Ascending aorta (tissue), 2 donors: ENCODE data around the gene GPATCH8. TPM values are rescaled to one million over a fixed set of nuclear protein-coding genes. Genes with fewer than 3 reads are reported as not detected.

Source experiments
- DNase-seq, 2 donors: peaks; one replicate each; pipeline ENCODE4 v3.0.0-alpha.2; 2019; ENCODE audit warnings: low spot score in 2 of 2
- H3K27ac ChIP-seq, 2 donors: fragments of 200-600 bp; sonication (generic); one replicate each; pipeline ENCODE4 v1.5.1; 2016 to 2017; ENCODE audit warnings: mild to moderate bottlenecking in 1 of 2
- H3K27me3 ChIP-seq: fragments of 200-600 bp; sonication (generic); one replicate; pipeline ENCODE4 v1.5.1; 2017
- H3K36me3 ChIP-seq, 2 donors: fragments of 200-600 bp; sonication (generic); one replicate each; pipeline ENCODE4 v1.5.1; 2016
- H3K4me1 ChIP-seq, 2 donors: fragments of 200-600 bp; sonication (generic); one replicate each; pipeline ENCODE4 v1.5.1; 2016 to 2017; ENCODE audit warnings: mild to moderate bottlenecking in 1 of 2
- H3K4me3 ChIP-seq, 2 donors: fragments of 200-600 bp; sonication (generic); one replicate each; pipeline ENCODE4 v1.5.1; 2016 to 2017; ENCODE audit warnings: mild to moderate bottlenecking in 1 of 2
- H3K9me3 ChIP-seq, 2 donors: fragments of 200-600 bp; sonication (generic); one replicate each; pipeline ENCODE4 v1.5.1; 2016
- intact Hi-C: fragments of 100-400 bp; cut with DNase I; formaldehyde crosslinking; loops from one replicate; pipeline ENCODE4 v1.15.1; 2023
- total RNA-seq: library from RNA; depleted of rRNA; stranded (reverse); fragments of >200 nt; gene quantifications from one replicate; pipeline ENCODE4 v1.1.0, GENCODE V29; 2016
- TF ChIP-seq, protein P1 (sequence below), 3 experiments: fragments of 200-600 bp in 2 of 3; fragments of 450-650 bp in 1 of 3; sonication (generic) in 2 of 3; IDR thresholded peaks; one replicate each; pipeline ENCODE4 v1.5.1; 2016 to 2019; ENCODE audit warnings: antibody characterized with exemption in 3 of 3, mild to moderate bottlenecking in 1 of 3, moderate library complexity in 1 of 3

GPATCH8 gene
- total RNA-seq, 1 donor from 2014 or later = 13.3 TPM

DNA sequence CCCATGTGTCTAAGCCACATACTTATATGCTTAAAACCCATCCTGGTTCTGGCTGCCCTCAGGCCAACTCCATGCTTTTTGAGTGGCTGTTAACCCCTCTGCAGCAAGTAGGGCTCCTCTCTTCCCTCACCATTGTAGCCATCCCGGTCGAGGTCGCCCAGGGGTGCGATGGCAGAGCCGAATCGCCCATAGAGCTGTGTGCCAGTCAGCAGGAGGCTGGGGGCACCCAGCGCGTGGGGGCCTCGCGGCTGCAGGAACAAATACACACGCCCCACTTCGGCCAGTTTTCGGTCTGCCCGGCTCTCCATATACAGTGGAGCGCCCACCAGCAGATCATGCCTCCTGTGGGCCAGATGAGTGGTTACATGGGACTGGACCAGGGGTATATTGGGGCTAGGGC lies 119.8 kb downstream of the GPATCH8 start:
- H3K27me3 ChIP-seq = no peaks in the 10 kb centered on the region
- TF ChIP-seq, protein P1, sequence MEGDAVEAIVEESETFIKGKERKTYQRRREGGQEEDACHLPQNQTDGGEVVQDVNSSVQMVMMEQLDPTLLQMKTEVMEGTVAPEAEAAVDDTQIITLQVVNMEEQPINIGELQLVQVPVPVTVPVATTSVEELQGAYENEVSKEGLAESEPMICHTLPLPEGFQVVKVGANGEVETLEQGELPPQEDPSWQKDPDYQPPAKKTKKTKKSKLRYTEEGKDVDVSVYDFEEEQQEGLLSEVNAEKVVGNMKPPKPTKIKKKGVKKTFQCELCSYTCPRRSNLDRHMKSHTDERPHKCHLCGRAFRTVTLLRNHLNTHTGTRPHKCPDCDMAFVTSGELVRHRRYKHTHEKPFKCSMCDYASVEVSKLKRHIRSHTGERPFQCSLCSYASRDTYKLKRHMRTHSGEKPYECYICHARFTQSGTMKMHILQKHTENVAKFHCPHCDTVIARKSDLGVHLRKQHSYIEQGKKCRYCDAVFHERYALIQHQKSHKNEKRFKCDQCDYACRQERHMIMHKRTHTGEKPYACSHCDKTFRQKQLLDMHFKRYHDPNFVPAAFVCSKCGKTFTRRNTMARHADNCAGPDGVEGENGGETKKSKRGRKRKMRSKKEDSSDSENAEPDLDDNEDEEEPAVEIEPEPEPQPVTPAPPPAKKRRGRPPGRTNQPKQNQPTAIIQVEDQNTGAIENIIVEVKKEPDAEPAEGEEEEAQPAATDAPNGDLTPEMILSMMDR (IDR thresholded peaks at IDR 0.05) = no peak
- H3K4me3 ChIP-seq = no peak overlapping the region
- H3K27ac ChIP-seq = no peak overlapping the region
- intact Hi-C loops = no loop called here
- no peaks in the 10 kb centered on the region for H3K9me3 ChIP-seq
- DNase-seq = no peak
- no peaks in the 10 kb centered on the region for H3K36me3 ChIP-seq
- peaks cover 0 to 11% of the 10 kb centered on the region in 2 donors for H3K4me1 ChIP-seq

DNA sequence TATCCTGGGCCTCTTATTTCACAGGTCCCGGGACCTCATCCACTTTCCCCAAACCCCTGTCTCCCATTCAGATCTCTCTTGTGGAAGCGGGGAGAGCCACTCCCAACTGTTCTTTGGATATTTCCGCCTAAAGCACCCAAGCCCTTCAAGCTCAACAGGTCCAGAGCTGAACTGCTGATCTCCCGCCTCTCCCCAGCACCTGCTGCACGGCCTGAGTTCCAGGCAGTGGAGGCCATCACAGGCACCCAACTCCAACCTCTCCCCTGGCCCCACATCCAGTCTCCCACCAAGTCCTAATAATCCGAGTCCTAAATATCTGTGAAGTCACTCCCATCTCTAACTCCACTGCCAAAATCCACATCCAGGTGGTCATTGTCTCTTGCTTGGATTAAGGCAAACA lies 120.3 kb downstream of the GPATCH8 start:
- Histone ChIP-seq H3K4me1 (peaks cover 0 to 11% of the 10 kb centered on the region in 2 donors), H3K36me3 (no peaks in the 10 kb centered on the region), H3K27ac (no peak overlapping the region), H3K4me3 (no peak overlapping the region), H3K27me3 (no peaks in the 10 kb centered on the region), H3K9me3 (no peaks in the 10 kb centered on the region)
- intact Hi-C loops = no loop called here
- no peak for DNase-seq
- TF ChIP-seq, protein P1 (IDR thresholded peaks at IDR 0.05) = no peak

DNA sequence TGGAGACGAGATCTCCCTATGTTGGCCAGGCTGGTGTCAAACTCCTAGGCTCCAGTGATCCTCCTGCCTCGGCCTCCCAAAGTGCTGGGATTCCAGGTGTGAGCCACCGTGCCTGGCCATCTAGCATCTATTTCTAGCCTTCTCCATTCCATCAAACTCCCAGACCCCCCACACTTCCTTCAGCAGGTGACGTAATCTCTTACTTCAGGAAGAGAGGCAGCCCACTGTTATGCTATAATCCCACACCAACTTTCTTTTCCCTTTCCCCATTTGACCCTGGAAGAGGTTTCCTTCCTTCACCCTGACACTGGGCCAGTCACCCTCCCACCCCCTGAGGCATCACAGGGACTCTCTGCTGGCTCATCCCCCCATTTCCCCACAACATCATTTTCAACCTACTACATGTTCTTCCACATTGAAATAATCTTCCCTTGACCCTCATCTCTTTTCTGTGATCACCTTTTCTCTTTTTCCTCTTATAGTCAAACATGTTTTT lies 121.3 kb downstream of the GPATCH8 start:
- DNase-seq = no peak
- no peaks in the 10 kb centered on the region for H3K27me3 ChIP-seq
- TF ChIP-seq, protein P1 (IDR thresholded peaks at IDR 0.05) = no peak
- no peaks in the 10 kb centered on the region for H3K9me3 ChIP-seq
- H3K4me3 ChIP-seq = no peak overlapping the region
- H3K27ac ChIP-seq = no peak overlapping the region
- intact Hi-C loops = no loop called here
- peaks cover 0 to 11% of the 10 kb centered on the region in 2 donors for H3K4me1 ChIP-seq
- H3K36me3 ChIP-seq = no peaks in the 10 kb centered on the region

DNA sequence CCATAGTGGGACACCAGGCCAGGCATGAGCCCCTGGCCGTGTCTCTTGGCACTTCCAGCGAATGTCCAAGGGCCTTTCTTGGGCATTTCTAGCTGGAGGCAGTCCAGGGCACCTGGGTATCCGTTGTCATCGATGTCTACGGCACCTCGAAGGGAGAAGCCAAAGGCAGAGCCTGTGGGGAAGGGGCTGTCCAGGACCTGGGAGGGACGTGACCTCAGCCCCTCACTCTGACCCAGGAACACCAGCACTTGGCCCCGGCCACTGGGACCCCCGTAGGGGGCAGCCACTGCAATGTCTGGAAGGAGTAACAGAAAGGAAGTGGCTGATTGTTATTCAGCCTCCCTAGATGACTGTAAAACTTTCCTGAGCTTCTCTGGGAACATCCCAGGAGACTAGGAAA lies 122.4 kb downstream of the GPATCH8 start:
- intact Hi-C loops = no loop called here
- H3K36me3 ChIP-seq = no peaks in the 10 kb centered on the region
- TF ChIP-seq, protein P1 (IDR thresholded peaks at IDR 0.05) = no peak
- no peak overlapping the region for H3K4me3 ChIP-seq
- H3K27me3 ChIP-seq = no peaks in the 10 kb centered on the region
- H3K9me3 ChIP-seq = no peaks in the 10 kb centered on the region
- H3K27ac ChIP-seq = no peak overlapping the region
- H3K4me1 ChIP-seq = peaks cover 0 to 8% of the 10 kb centered on the region in 2 donors
- DNase-seq = no peak

DNA sequence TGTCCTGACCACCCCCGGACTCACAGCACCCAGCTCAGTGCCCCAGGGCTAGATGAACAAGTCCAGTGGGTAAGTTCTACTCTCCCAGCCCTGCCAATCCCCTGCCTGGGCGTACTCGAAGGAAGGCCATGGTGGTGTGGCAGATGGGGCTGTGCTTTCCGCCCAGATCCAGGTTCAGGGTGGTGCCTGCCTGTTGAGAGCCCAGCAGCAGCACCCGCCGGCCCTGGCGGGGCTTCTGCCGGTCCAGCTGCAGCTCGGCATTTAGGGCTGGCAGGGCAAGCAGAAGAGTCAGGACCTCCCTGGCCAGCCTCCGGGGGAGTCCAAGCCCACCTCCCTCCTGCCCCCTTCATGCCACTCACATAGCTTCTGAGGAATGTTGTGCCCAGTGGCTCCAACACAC lies 123.3 kb downstream of the GPATCH8 start:
- Histone ChIP-seq H3K9me3 (no peaks in the 10 kb centered on the region), H3K27me3 (no peaks in the 10 kb centered on the region), H3K4me3 (no peak overlapping the region), H3K4me1 (peaks cover 0 to under 1% of the 10 kb centered on the region in 2 donors), H3K27ac (no peak overlapping the region), H3K36me3 (no peaks in the 10 kb centered on the region)
- intact Hi-C loops = no loop called here
- TF ChIP-seq, protein P1 (IDR thresholded peaks at IDR 0.05) = no peak
- no peak for DNase-seq

DNA sequence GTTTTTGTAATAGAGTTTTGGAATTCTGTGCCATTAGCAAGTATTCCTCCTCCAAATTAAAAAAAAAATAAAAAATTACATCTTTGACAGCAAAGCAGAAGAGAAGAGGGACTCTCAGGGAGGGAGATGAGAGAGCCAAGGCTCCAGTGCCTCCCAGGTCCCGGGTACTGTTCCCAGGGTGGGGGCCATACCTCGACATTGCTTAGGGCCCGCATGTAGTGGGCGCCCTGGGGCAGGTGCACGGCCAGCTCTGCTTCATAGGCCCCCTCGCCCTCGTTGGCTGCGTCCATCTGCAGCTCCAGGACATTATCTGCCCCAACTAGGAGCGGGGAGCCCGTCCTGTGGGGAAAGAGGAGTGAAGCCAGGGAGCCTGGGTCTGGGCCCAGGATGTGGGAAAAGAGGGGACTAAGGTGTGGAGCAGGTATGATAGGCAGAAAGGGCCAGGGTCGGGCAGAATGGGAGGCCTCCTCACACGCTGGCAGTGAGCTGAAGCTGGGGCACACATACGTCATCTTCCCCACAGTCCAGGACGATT lies 125.0 kb downstream of the GPATCH8 start:
- intact Hi-C loops = no loop called here
- DNase-seq = no peak
- Histone ChIP-seq H3K27me3 (no peaks in the 10 kb centered on the region), H3K4me3 (no peak overlapping the region), H3K27ac (no peak overlapping the region), H3K9me3 (no peaks in the 10 kb centered on the region), H3K36me3 (no peaks in the 10 kb centered on the region), H3K4me1 (no peaks in the 10 kb centered on the region)
- TF ChIP-seq, protein P1 (IDR thresholded peaks at IDR 0.05) = no peak
